ENCODE data around the gene FYTTD1. TPM values are rescaled to one million over a fixed set of nuclear protein-coding genes. Genes with fewer than 3 reads are reported as not detected.

The FYTTD1 gene
- total RNA-seq, 4 donors from 2014 or later, result 48.4 to 52.0 (median 50.7) TPM

- TF ChIP-seq CTCF (IDR thresholded peaks at IDR 0.05; ENCODE audit: low read depth), result no peak
Observed at GRCh38 chr3:197809356-197810020, 59.8 kb downstream of the FYTTD1 start.

- TF ChIP-seq CTCF (IDR thresholded peaks at IDR 0.05; ENCODE audit: low read depth), result no peak
Observed at GRCh38 chr3:197810901-197811300, 61.2 kb downstream of the FYTTD1 start.

- TF ChIP-seq CTCF (IDR thresholded peaks at IDR 0.05; ENCODE audit: low read depth), result no peak
Observed at GRCh38 chr3:197811343-197811742, 61.7 kb downstream of the FYTTD1 start.

GRCh38 chr3:197814372-197814771 is 64.7 kb downstream of the FYTTD1 start:
- TF ChIP-seq CTCF (IDR thresholded peaks at IDR 0.05; ENCODE audit: low read depth), result no peak

GRCh38 chr3:197820550-197821335 is 71.1 kb downstream of the FYTTD1 start:
- TF ChIP-seq CTCF (IDR thresholded peaks at IDR 0.05; ENCODE audit: low read depth), result no peak

- no peak for TF ChIP-seq CTCF (IDR thresholded peaks at IDR 0.05; ENCODE audit: low read depth)
Observed at GRCh38 chr3:197829397-197830045, 79.8 kb downstream of the FYTTD1 start.
